Activated CD8-positive, alpha-beta memory T cell treated with anti-CD3 and anti-CD28 coated beads for 4 hours (primary cell): Measurements from ENCODE around the gene SLC10A3.

ENCODE experiments used
- DNase-seq, 2 donors: peaks; one replicate each; pipeline ENCODE4 v3.0.0-alpha.2; 2020; ENCODE audit warnings: low read depth in 2 of 2

SLC10A3 gene

GRCh38 chrX:154484255-154485149 is 5.9 kb downstream of the SLC10A3 start:
- no peak for DNase-seq

- DNase-seq, result no peak
Measured at GRCh38 chrX:154483325-154483724, 7.1 kb downstream of the SLC10A3 start.

- no peak for DNase-seq
Measured at GRCh38 chrX:154482786-154483185, 7.6 kb downstream of the SLC10A3 start.

GRCh38 chrX:154481911-154482601 is 8.4 kb downstream of the SLC10A3 start:
- DNase-seq, result no peak

GRCh38 chrX:154481195-154481594 is 9.2 kb downstream of the SLC10A3 start:
- DNase-seq, result no peak

- peak; percentile 82 for DNase-seq
Measured at GRCh38 chrX:154478728-154479622, 11.5 kb downstream of the SLC10A3 start, which contains the start of gene LAGE3. Gene LAGE3, minus strand, starts transcription at chrX:154479281. Its CDS starts 366 bp downstream, at chrX:154478915.

- no peak for DNase-seq
Measured at GRCh38 chrX:154477891-154478477, 12.4 kb downstream of the SLC10A3 start.

- DNase-seq, result no peak
Measured at GRCh38 chrX:154476821-154477220, 13.6 kb downstream of the SLC10A3 start.

GRCh38 chrX:154473683-154474082 is 16.7 kb downstream of the SLC10A3 start:
- no peak for DNase-seq

- no peak for DNase-seq
Measured at GRCh38 chrX:154472685-154473632, 17.5 kb downstream of the SLC10A3 start.

- no peak for DNase-seq
Measured at GRCh38 chrX:154471839-154472684, 18.4 kb downstream of the SLC10A3 start.

GRCh38 chrX:154470914-154471568 is 19.4 kb downstream of the SLC10A3 start:
- DNase-seq, result no peak

GRCh38 chrX:154470434-154470833 is 20.0 kb downstream of the SLC10A3 start:
- DNase-seq, result no peak

GRCh38 chrX:154469880-154470279 is 20.5 kb downstream of the SLC10A3 start:
- DNase-seq, result no peak

GRCh38 chrX:154469114-154469513 is 21.3 kb downstream of the SLC10A3 start:
- DNase-seq, result no peak

GRCh38 chrX:154468217-154468616 is 22.2 kb downstream of the SLC10A3 start:
- no peak for DNase-seq

- no peak for DNase-seq
Measured at GRCh38 chrX:154467556-154467955, 22.9 kb downstream of the SLC10A3 start.

GRCh38 chrX:154466907-154467306 is 23.5 kb downstream of the SLC10A3 start:
- DNase-seq, result no peak

GRCh38 chrX:154466036-154466435 is 24.4 kb downstream of the SLC10A3 start:
- DNase-seq, result no peak
